Naive thymus-derived CD4-positive, alpha-beta T cell (primary cell): ENCODE measurements around the gene CACNB4. TPM values are rescaled to one million over a fixed set of nuclear protein-coding genes. Genes with fewer than 3 reads are reported as not detected.

Experiments
- ATAC-seq: fragments of 150-1000 bp; cut with Tn5 transposase; 2 replicates; pipeline ENCODE4 v1.10.0; 2021; ENCODE audit warnings: mild to moderate bottlenecking, moderate library complexity
- CTCF ChIA-PET: fragments of 350-600 bp; sonication (Branson Sonifier 250); formaldehyde crosslinking; loops from one replicate; lab custom pipeline; 2021; ENCODE audit warnings: antibody characterized with exemption; lab: Charles Lee
- POLR2A ChIA-PET: fragments of 350-600 bp; sonication (Branson Sonifier 250); formaldehyde crosslinking; loops from one replicate; lab custom pipeline; 2021; ENCODE audit warnings: antibody characterized with exemption, inconsistent platforms; lab: Charles Lee
- DNase-seq, 9 donors: peaks; one replicate each; pipeline versions ENCODE4 v3.0.0 to v3.0.0-alpha.2; 2020 to 2022; ENCODE audit warnings: mixed read lengths in 1 of 9
- H3K27ac ChIP-seq: one replicate; pipeline ENCODE4 v1.7.0; 2013; ENCODE audit warnings: mild to moderate bottlenecking, low read depth, low read length, moderate library complexity
- H3K27me3 ChIP-seq, 2 donors: one replicate each; pipeline ENCODE4 v1.7.0; 2013; ENCODE audit warnings: low read length in 2 of 2, mild to moderate bottlenecking in 2 of 2, moderate library complexity in 2 of 2; ENCODE audit not compliant: control insufficient read depth in 2 of 2, insufficient read depth in 2 of 2
- H3K36me3 ChIP-seq, 3 experiments: 1 replicate in 2 of 3; 2 replicates in 1 of 3; pipeline ENCODE4 v1.7.0; 2013; ENCODE audit warnings: low read length in 3 of 3, mild to moderate bottlenecking in 3 of 3, moderate library complexity in 1 of 3; ENCODE audit not compliant: insufficient read depth in 3 of 3, control insufficient read depth in 2 of 3
- H3K4me1 ChIP-seq, 2 donors: one replicate each; pipeline ENCODE4 v1.7.0; 2013; ENCODE audit warnings: low read length in 2 of 2, mild to moderate bottlenecking in 2 of 2, moderate library complexity in 1 of 2; ENCODE audit not compliant: control insufficient read depth in 2 of 2, insufficient read depth in 2 of 2
- H3K4me3 ChIP-seq: 2 replicates; pipeline ENCODE4 v1.7.0; 2013; ENCODE audit warnings: mild to moderate bottlenecking, low read length
- H3K9me3 ChIP-seq, 3 experiments: 1 replicate in 2 of 3; 2 replicates in 1 of 3; pipeline ENCODE4 v1.7.0; 2013; ENCODE audit warnings: low read length in 3 of 3; ENCODE audit not compliant: control insufficient read depth in 2 of 3
- H3K27ac Mint-ChIP-seq, 9 donors: one replicate each; pipeline ENCODE4 v1.8.0; 2020 to 2022; ENCODE audit warnings: mixed read lengths in 9 of 9, mild to moderate bottlenecking in 8 of 9, moderate library complexity in 5 of 9, inconsistent platforms in 2 of 9
- H3K27me3 Mint-ChIP-seq, 5 donors: one replicate each; pipeline ENCODE4 v1.8.0; 2021 to 2022; ENCODE audit warnings: mixed read lengths in 5 of 5, mild to moderate bottlenecking in 1 of 5
- H3K36me3 Mint-ChIP-seq, 5 donors: one replicate each; pipeline ENCODE4 v1.8.0; 2020 to 2022; ENCODE audit warnings: mixed read lengths in 5 of 5, mild to moderate bottlenecking in 3 of 5, inconsistent platforms in 1 of 5
- H3K4me1 Mint-ChIP-seq, 7 donors: one replicate each; pipeline ENCODE4 v1.8.0; 2020 to 2022; ENCODE audit warnings: mixed read lengths in 7 of 7, mild to moderate bottlenecking in 3 of 7, inconsistent platforms in 1 of 7
- H3K4me3 Mint-ChIP-seq, 10 donors: one replicate each; pipeline ENCODE4 v1.8.0; 2020 to 2022; ENCODE audit warnings: mild to moderate bottlenecking in 10 of 10, mixed read lengths in 10 of 10, moderate library complexity in 6 of 10, inconsistent platforms in 2 of 10
- H3K9me3 Mint-ChIP-seq, 11 donors: one replicate each; pipeline ENCODE4 v1.8.0; 2020 to 2022; ENCODE audit warnings: mixed read lengths in 11 of 11, mild to moderate bottlenecking in 4 of 11, inconsistent platforms in 1 of 11, moderate library complexity in 1 of 11
- intact Hi-C, 2 donors: fragments of 100-400 bp; cut with micrococcal nuclease; formaldehyde crosslinking; loops; one replicate each; pipeline ENCODE4 v1.15.1; 2023
- polyA plus RNA-seq, 2 donors: library from polyadenylated mRNA; unstranded; fragments of 300-500 nt; fragmentation: Illumina TruSeq; gene quantifications; one replicate each; pipeline ENCODE4 v1.2.3, GENCODE V29; 2021
- total RNA-seq, 6 experiments: library from RNA in 5 of 6; stranded (reverse) in 5 of 6; gene quantifications; 1 replicate in 5 of 6; 2 replicates in 1 of 6; pipeline ENCODE4 v1.2.3 and lab custom pipeline; 2021 to 2026

CACNB4 gene
- total and polyA plus RNA-seq, 7 experiments from 2014 or later = 0.16 to 2.5 (median 0.42) TPM; not detected in 2

- peaks cover 0 to 10% (median 7%) of the 10 kb centered on the region in 5 donors for H3K27me3 Mint-ChIP-seq
- Histone ChIP-seq H3K9me3 (no peaks in the 10 kb centered on the region), H3K36me3 (no peaks in the 10 kb centered on the region), H3K4me1 (no peaks in the 10 kb centered on the region), H3K27me3 (no peaks in the 10 kb centered on the region), H3K4me3 (no peak overlapping the region), H3K27ac (no peak overlapping the region)
- ATAC-seq (no peak), DNase-seq (no peak)
- no peaks in the 10 kb centered on the region for H3K4me1 Mint-ChIP-seq
- no peaks in the 10 kb centered on the region for H3K9me3 Mint-ChIP-seq
- intact Hi-C loops = no loop called here
- CTCF ChIA-PET = interaction anchor here (0.6 kb wide), 1 partner anchor 150 kb away, joined by 3 read pairs; no protein-coding TSS in a partner anchor
- H3K4me3 Mint-ChIP-seq = no peak overlapping the region
- H3K36me3 Mint-ChIP-seq = no peaks in the 10 kb centered on the region
- POLR2A ChIA-PET = interaction anchor here (0.6 kb wide), 1 partner anchor 8 kb away, joined by 3 read pairs; no protein-coding TSS in a partner anchor
- no peak overlapping the region for H3K27ac Mint-ChIP-seq
These were observed 236.1 kb downstream of the CACNB4 start for GRCh38 chr2:151862700-151863099.

- H3K36me3 ChIP-seq = no peaks in the 10 kb centered on the region
- no peaks in the 10 kb centered on the region for H3K9me3 ChIP-seq
- Mint-ChIP-seq H3K4me1 (no peaks in the 10 kb centered on the region), H3K36me3 (no peaks in the 10 kb centered on the region), H3K9me3 (no peaks in the 10 kb centered on the region), H3K27me3 (peaks cover 0 to 10% (median 7%) of the 10 kb centered on the region in 5 donors), H3K27ac (no peak overlapping the region), H3K4me3 (no peak overlapping the region)
- no peak for ATAC-seq
- H3K27me3 ChIP-seq = no peaks in the 10 kb centered on the region
- intact Hi-C loops = no loop called here
- no peaks in the 10 kb centered on the region for H3K4me1 ChIP-seq
- POLR2A ChIA-PET = no interaction called here
- no peak overlapping the region for H3K27ac ChIP-seq
- no peak overlapping the region for H3K4me3 ChIP-seq
- no peak for DNase-seq
- CTCF ChIA-PET = no interaction called here
These were observed 237.7 kb downstream of the CACNB4 start for GRCh38 chr2:151861174-151861573.

GRCh38 chr2:151860613-151861146, 238.2 kb downstream of the CACNB4 start:
- H3K27ac ChIP-seq = no peak overlapping the region
- no peaks in the 10 kb centered on the region for H3K9me3 Mint-ChIP-seq
- ChIA-PET POLR2A (no interaction called here), CTCF (interaction anchor here (0.5 kb wide), 1 partner anchor 75 kb away, joined by 4 read pairs; no protein-coding TSS in a partner anchor)
- intact Hi-C loops = no loop called here
- no peak for DNase-seq
- H3K27ac Mint-ChIP-seq = no peak overlapping the region
- H3K4me3 ChIP-seq = no peak overlapping the region
- H3K36me3 Mint-ChIP-seq = no peaks in the 10 kb centered on the region
- H3K4me1 ChIP-seq = no peaks in the 10 kb centered on the region
- H3K27me3 ChIP-seq = no peaks in the 10 kb centered on the region
- no peaks in the 10 kb centered on the region for H3K36me3 ChIP-seq
- peaks cover 0 to 10% (median 7%) of the 10 kb centered on the region in 5 donors for H3K27me3 Mint-ChIP-seq
- H3K9me3 ChIP-seq = no peaks in the 10 kb centered on the region
- ATAC-seq = no peak
- no peaks in the 10 kb centered on the region for H3K4me1 Mint-ChIP-seq
- no peak overlapping the region for H3K4me3 Mint-ChIP-seq

- Mint-ChIP-seq H3K4me1 (no peaks in the 10 kb centered on the region), H3K27ac (no peak overlapping the region), H3K36me3 (no peaks in the 10 kb centered on the region), H3K4me3 (no peak overlapping the region), H3K9me3 (no peaks in the 10 kb centered on the region), H3K27me3 (peaks cover 0 to 8% (median 5%) of the 10 kb centered on the region in 5 donors)
- H3K4me3 ChIP-seq = no peak overlapping the region
- ChIA-PET CTCF (interaction anchor here (0.5 kb wide), 1 partner anchor 75 kb away, joined by 4 read pairs; no protein-coding TSS in a partner anchor), POLR2A (no interaction called here)
- H3K27me3 ChIP-seq = no peaks in the 10 kb centered on the region
- intact Hi-C loops = no loop called here
- no peaks in the 10 kb centered on the region for H3K9me3 ChIP-seq
- no peaks in the 10 kb centered on the region for H3K4me1 ChIP-seq
- ATAC-seq (no peak), DNase-seq (no peak)
- H3K36me3 ChIP-seq = no peaks in the 10 kb centered on the region
- no peak overlapping the region for H3K27ac ChIP-seq
These were observed 238.6 kb downstream of the CACNB4 start for GRCh38 chr2:151860210-151860609.

GRCh38 chr2:151857650-151858049, 241.2 kb downstream of the CACNB4 start:
- DNase-seq (no peak), ATAC-seq (no peak)
- no peak overlapping the region for H3K4me3 ChIP-seq
- H3K36me3 ChIP-seq = no peaks in the 10 kb centered on the region
- H3K4me3 Mint-ChIP-seq = no peak overlapping the region
- no peaks in the 10 kb centered on the region for H3K9me3 ChIP-seq
- ChIA-PET CTCF (no interaction called here), POLR2A (no interaction called here)
- H3K9me3 Mint-ChIP-seq = no peaks in the 10 kb centered on the region
- H3K4me1 ChIP-seq = no peaks in the 10 kb centered on the region
- no peaks in the 10 kb centered on the region for H3K27me3 ChIP-seq
- H3K27ac ChIP-seq = no peak overlapping the region
- intact Hi-C loops = no loop called here
- no peak overlapping the region for H3K27ac Mint-ChIP-seq
- H3K27me3 Mint-ChIP-seq = peaks cover 0 to 9% (median 0%) of the 10 kb centered on the region in 5 donors
- no peaks in the 10 kb centered on the region for H3K4me1 Mint-ChIP-seq
- no peaks in the 10 kb centered on the region for H3K36me3 Mint-ChIP-seq

- H3K4me3 Mint-ChIP-seq = no peak overlapping the region
- peaks cover 0 to 9% (median 0%) of the 10 kb centered on the region in 5 donors for H3K27me3 Mint-ChIP-seq
These were observed 243.7 kb downstream of the CACNB4 start for GRCh38 chr2:151855111-151855510.

More at GRCh38 chr2:151855111-151855510, 243.7 kb downstream of the CACNB4 start:
- DNase-seq (no peak), ATAC-seq (no peak)
- ChIA-PET CTCF (no interaction called here), POLR2A (no interaction called here)
- H3K27ac ChIP-seq = no peak overlapping the region
- Mint-ChIP-seq H3K27ac (no peak overlapping the region), H3K36me3 (no peaks in the 10 kb centered on the region), H3K9me3 (no peaks in the 10 kb centered on the region), H3K4me1 (no peaks in the 10 kb centered on the region)
- no peak overlapping the region for H3K4me3 ChIP-seq
- no peaks in the 10 kb centered on the region for H3K4me1 ChIP-seq
- intact Hi-C loops = no loop called here
- no peaks in the 10 kb centered on the region for H3K36me3 ChIP-seq
- no peaks in the 10 kb centered on the region for H3K9me3 ChIP-seq
- no peaks in the 10 kb centered on the region for H3K27me3 ChIP-seq
